AG09309 (cell line): ENCODE measurements around the gene CCDC137.
A peak's percentile ranks its signal among the peaks of the same experiment; 100 is the strongest.

Experiments
- DNase-seq: peaks from one replicate; pipeline ENCODE4 v3.0.0-alpha.2; 2010; ENCODE audit warnings: low read depth
- H3K4me3 ChIP-seq: 2 replicates; pipeline ENCODE4 v1.5.1; 2011; ENCODE audit warnings: mild to moderate bottlenecking, low read depth, low read length, moderate library complexity; ENCODE audit not compliant: control insufficient read depth
- CTCF ChIP-seq: IDR thresholded peaks from 2 replicates; pipeline ENCODE4 v1.5.1; 2011; ENCODE audit warnings: mild to moderate bottlenecking, low read depth, low read length, inconsistent platforms; ENCODE audit not compliant: insufficient read depth, control insufficient read depth; ENCODE audit errors: missing control alignments

CCDC137 gene

GRCh38 chr17:81660441-81660840 is 6.1 kb upstream of the CCDC137 start:
- no peak for TF ChIP-seq CTCF
- H3K4me3 ChIP-seq, result no peak overlapping the region
- DNase-seq, result no peak

GRCh38 chr17:81662002-81662401 is 4.5 kb upstream of the CCDC137 start:
- no peak overlapping the region for H3K4me3 ChIP-seq
- no peak for TF ChIP-seq CTCF
- no peak for DNase-seq

- no peak for TF ChIP-seq CTCF
- H3K4me3 ChIP-seq, result no peak overlapping the region
- DNase-seq, result no peak
These were observed 2.5 kb upstream of the CCDC137 start for GRCh38 chr17:81664051-81664470.

- H3K4me3 ChIP-seq, result peak overlapping the region; percentile 51
- no peak for DNase-seq
- TF ChIP-seq CTCF, result no peak
These were observed 1.1 kb upstream of the CCDC137 start for GRCh38 chr17:81665205-81666091.

GRCh38 chr17:81666092-81666341 is 520 bp upstream of the CCDC137 start:
- TF ChIP-seq CTCF, result no peak
- H3K4me3 ChIP-seq, result peak overlapping the region; percentile 51
- DNase-seq, result no peak

- TF ChIP-seq CTCF, result no peak
- no peak overlapping the region for H3K4me3 ChIP-seq
- no peak for DNase-seq
These were observed 1.2 kb downstream of the CCDC137 start for GRCh38 chr17:81667754-81668153.
